Fibroblast of skin of scalp (primary cell): ENCODE data around the gene CD40.
"Not testable (repeated sequence)": the region's sequence is repeated elsewhere in the genome, so short reads cannot be mapped to it uniquely, and the experiment has no call there.

ENCODE experiments used
- DNase-seq: peaks from one replicate; pipeline ENCODE4 v3.0.0-alpha.2; 2013

Gene CD40

DNA sequence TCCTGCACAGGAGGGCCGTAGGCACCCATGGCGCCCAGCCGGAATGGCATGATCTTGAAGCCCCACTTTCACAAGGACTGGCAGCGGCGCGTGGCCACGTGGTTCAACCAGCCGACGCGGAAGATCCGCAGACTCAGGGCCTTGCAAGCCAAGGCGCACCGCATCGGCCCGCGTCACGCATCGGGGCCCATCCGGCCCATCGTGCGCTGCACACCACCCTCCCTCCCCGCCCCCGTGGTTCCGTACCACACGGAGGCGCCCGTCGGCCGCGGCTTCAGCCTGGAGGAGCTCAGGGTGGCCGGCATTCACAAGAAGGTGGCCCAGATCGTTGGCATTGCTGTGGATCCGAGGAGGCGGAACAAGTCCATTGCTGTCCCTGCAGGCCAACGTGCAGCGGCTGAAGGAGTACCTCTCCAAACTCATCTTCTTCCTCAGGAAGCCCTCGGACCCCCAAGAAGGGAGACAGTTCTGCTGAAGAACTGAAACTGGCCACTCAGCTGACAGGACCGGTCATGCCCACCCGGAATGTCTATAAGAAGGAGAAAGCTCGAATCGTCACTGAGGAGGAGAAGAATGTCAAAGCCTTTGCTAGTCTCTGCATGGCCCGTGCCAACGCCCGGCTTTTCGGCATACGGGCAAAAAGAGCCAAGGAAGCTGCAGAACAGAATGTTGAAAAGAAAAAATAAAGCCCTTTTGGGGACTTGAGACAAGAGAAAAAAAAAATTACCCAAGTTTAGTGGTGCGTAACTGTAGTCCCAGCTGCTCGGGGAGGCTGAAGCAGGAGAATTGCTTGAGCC is 18.4 kb upstream of the CD40 start:
- DNase-seq: no peak

DNA sequence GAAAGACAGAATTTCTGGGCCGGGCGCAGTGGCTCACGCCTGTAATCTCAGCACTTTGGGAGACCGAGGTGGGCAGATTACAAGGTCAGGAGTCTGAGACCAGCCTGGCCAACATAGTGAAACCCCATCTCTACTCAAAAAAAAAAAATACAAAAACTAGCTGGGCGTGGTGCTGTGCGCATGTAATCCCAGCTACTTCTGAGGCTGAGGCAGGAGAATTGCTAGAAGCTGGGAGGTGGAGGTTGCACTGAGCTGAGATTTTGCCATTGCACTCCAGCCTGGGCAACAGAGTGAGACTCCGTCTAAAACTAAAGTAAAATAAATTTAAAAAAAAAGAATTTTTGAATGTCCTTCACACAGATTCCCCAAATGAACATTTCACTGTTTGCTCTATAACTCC is 17.7 kb upstream of the CD40 start:
- DNase-seq: not testable (repeated sequence)

DNA sequence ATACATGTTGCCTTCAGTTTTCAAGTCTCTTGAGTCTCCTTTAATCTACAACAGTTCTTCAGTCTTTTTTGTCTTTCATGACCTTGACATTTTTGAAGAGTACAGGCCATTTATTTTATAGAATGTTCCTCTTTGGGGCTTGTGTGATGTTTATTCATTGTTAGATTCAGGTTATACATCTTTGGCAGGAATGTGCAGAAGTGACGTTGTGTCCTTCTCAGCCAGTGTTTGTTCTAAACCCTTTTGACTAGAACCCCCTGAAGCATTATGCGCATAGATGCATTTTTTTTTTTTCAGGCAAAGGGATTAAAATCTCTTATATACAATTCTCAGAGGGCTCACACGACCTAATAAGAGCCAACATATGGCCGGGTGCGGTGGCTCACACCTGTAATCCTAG is 17.1 kb upstream of the CD40 start:
- DNase-seq: no peak

DNA sequence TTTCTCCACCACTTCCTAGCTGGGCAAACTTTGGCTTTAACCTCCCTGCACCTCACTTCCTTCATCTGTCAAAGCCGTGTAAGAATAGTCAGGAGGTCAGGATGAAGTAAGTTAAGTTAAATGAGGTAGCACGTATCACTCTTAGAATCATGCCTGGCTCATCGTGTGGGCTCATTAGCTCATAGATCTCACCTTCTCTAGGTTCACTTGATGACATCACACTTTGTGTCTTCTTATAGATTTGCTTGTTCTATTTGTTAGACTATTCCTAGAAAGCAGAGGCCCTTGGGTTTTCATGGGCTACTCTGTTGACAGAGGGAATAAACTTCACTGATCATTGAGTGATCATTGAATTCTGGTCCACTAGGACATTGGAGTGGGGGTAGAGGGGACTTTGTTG is 16.2 kb upstream of the CD40 start:
- no peak for DNase-seq

DNA sequence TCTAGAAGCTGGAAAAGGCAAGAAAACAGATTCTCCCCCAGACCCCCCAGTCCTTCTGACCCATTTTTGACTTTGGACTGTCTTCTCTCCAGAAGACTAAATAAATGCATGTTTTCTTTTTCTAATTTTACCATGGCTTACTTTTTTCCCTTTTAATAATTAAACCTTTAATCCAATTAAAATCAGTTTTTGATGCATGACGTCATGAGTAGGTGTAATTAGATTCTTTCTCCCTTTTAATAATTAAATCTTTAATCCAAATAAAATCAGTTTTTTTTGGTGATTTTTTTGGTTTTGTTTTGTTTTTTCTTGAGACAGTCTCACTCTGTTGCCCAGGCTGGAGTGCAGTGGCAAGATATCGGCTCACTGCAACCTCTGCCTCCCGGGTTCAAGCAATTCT is 15.2 kb upstream of the CD40 start:
- DNase-seq: no peak

DNA sequence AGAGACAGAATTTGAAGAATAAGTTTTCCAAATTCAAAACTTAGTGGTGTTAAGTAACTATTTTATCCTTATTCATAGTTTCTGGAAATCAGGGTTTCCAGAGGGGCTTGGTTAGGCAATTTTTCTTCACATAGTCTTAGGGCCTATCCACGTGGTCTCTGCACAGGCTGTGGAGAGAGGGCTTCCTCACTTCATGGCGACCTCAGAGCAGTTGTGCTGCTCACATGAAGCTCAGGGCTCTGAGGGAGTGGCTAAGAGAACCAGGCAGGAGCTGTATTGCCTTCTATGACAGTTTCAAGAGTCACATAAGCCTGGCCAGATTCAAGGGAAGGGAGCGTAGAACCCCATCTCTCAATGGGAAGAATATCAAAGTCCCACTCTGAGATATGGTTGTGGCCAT is 13.9 kb upstream of the CD40 start:
- no peak for DNase-seq

DNA sequence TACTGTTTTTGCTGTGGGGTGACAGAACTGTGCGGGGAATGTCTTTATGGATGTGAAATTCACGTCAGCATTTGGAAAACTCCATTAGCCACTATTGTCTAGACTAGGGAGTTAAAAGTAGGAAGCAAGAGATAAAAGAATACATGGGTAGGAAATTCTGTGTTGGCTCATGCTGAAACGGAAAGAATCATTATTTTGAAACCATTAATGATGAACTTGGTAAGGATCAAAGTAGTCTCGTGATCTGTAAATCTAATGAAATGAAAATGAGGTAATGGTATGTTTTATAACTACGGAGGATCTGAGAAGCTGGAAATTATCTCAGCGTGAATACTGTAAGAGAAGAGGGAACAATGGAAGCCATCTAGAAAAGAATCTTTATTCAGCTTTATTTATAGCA is 11.1 kb upstream of the CD40 start:
- no peak for DNase-seq

DNA sequence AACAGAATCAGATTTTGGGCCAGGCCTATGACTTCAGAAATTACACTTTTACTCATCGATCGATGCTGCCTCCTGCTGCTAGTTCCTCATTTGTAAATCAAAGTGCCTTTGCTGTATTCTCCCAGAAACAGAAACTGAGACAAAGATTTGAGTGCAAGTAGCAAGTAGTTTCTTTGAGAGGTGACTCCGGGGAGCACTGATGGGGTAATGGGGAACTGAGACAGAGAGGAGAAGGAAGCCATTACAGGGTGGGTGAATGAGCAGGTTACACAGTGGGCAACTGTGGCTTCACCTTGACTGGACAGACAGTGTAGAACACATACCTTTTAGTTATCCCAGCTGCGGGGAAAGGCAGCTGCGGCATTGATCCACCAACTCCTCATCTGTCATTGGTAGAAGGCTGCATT is 9.7 kb upstream of the CD40 start:
- no peak for DNase-seq

DNA sequence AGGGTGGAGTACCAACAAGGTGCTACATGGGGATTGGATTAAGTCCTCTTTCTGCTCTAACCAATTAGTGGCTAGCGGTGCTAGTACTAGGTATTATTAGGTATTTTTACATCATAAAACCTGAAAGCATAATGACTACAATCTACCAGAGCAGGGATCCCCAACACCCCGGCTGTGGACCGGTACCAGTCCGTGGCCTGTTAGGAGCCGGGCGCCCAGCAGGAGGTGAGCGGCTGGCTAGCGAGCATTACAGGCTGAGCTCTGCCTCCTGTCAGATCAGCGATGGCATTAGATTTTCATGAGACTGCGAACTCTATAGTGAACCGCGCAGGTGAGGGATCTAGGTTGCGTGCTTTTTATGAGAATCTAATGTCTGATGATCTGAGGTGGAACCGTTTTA is 9.1 kb upstream of the CD40 start:
- DNase-seq: no peak

DNA sequence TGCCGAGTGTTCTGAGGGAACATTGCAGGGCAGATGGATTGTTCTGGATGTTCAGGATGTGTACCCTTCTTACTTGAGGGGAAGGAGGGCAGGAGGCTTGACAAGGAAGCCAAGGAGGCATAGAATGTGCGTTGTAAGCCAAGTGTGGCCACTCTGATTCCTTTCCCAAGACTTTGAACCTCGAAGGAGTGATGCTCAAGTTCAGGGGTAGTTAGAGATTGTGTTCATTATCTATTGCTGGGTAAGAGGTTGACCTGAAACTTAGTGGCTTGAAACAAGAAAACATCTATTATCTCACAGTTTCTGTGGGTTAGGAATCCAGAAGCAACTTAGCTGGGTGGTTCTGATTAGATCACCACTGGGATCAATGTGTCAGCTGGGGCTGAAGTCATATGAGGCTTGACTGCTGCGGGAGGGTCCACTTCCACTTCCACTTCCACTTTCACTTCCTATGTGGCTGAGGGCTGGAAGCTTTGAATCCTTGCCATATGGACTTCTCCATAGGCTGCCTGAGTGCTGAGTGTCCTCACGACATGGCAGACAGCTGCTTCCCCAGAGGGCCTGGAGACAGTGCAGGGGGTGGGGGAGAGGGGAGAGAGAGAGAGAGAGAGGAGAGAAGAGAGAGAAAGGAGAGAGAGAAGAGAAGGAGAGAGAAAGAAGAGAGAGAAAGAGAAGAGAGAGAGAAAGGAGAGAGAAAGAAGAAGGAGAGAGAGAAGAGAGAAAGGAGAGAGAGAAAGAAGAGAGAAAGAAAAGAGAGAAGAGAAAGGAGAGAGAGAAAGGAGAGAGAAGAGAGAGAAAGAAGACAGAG is 6.9 kb upstream of the CD40 start:
- DNase-seq: no peak

DNA sequence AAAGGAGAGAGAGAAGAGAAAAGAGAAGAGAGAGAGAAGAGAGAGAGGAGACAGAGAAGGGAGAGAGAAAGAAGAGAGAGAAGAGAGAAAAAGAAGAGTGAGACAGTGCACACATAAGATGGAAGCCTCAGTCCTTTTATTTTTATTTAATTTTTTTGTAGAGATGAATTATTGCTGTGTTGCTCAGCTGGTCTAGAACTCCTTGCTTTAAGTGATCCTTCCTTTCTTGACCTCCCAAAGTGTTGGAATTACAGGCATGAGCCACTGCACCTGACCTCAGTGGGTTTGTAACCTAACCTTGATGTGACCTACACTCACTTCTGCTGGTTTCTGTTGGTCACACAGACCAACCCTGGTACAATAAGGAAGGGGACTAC is 6.3 kb upstream of the CD40 start:
- no peak for DNase-seq

DNA sequence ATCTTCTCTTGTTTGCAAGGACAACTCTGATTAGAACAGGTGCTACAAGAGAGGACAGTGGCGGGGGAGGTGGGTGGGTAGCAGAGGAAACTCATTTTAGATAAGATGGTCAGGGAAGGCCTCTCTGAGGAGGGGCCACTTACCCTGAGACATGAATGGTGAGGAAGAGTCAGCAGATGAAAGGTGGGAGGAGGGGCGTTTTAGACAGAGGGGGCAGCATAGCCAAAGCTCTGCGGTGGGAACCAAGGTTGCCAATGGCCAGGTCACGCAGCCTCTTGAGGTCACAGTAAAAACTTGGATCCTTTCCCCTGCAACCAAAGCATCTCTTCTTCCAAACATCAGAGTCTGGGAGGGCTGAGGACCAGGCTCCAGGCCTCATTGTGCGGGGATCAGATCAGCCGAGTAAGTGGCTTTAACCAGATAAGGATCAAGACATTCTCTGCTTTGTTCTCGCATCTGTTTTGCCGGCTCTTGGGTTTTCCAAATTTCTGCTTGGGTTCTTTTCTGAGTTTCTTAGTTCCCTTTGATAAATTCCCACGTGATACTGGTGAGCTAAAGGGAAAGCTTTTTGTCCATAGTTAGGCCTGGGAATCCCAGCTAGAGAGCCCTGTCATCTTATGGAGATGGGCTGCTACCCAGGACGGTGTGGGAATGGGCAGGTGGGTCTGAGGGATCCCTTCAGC is 5.5 kb upstream of the CD40 start:
- DNase-seq: no peak

DNA sequence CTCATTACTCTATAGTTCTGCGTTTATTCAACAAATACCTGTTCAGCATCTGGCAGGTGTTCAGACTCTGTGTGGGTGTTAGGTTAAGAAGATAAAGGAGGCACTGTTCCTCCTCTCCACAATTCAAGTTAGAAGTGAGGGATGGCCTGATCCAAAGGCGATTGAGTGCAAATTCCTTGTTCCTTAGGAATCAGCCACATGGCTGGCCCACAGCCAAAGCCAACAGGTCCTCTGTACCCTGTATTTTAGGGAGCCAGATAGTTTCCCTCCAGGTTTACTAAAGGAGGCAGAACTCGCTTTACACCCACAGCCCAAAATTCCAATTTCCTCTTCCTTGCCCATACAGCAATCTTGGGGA is 5.0 kb upstream of the CD40 start:
- DNase-seq: no peak

DNA sequence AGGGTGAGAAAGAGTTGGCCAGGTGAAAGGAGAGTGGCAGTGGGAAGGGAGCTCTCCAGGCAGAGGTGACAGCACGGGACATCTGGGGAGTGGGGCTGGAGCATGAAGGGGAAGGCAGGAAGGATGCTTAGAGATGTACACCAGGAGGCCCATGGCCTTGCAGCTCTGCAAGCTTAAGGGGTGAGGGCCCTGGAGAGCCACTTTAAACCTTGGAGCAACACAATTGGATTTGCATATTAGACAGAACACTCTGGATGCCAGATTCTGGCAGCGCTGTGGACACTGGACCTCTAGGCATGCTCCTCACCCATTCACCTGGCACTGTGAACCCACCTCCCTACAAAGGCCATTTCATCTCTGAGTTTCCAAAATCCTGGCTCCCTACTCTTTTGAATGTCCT is 3.7 kb upstream of the CD40 start:
- DNase-seq: no peak

DNA sequence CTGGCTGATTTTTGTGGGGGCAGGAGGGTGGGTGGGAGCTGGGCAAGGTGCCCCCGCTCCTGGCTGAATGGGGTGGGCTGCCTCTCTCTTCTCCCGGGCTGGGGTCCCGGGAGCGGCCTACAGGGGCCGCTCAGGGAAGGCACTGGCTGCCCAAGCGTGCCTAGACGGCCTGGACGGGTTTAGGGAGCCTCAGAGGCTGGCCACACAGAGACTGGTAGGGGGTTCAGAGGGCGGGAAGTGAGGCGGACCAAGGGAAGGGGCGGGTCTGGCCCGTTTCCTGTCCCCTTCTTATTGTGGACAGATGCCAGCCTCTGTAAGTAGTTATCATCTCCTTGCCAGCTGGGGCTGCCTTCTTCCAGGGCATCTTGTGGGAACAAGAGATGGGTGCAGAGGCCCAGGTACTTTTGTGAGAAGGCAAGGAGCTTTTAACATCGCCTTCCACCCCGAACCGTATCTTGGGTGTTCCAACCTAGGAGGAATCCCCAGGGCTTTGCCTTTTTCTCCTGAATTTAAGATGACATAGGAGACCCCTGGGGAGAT is 437 bp downstream of the CD40 start:
- DNase-seq: peak; percentile 18

DNA sequence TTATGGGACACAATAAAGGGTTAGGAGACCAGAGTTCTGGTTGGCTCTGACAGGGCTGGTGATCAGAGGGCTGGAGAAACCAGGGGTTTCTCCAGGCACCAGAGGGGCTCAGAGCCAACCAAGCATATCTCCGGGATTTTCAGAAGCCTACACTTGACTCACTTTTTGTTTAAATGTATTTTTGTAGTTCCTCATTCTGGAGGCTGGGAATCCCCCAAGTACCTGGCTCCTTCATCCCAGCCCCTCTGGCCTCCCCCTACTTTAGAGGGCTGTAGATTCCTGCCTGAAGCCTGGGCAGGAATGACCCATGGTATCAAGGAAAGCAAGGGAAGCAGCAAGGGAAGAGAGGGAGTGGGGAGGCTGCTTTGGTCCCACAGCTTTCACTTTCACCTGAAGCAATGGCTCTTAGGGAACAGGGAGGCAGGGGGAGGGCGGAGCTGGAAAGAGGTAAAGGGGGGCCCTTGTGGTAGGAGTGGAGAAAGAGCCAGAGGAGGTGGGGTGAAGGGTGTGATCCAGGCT is 973 bp downstream of the CD40 start:
- no peak for DNase-seq

DNA sequence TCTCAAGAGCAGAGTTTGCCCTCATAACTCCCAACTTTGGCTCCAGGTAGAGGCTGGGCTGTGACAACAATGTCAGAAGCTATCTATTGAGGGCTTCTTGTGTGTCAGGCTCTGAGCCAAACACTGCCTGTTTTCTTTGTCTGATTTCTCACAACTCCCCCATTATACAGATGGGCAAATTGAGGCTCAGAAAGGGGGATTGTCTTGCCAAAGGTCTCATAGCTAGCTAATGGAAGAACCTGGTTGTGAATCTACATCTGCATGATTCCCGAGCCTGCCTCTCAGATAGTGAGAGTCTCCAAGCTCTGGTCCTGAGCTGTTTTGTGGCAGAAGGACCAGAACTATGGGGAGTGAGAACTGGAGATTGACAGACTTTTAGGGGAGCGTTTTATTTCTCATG is 1.4 kb downstream of the CD40 start:
- DNase-seq: no peak

DNA sequence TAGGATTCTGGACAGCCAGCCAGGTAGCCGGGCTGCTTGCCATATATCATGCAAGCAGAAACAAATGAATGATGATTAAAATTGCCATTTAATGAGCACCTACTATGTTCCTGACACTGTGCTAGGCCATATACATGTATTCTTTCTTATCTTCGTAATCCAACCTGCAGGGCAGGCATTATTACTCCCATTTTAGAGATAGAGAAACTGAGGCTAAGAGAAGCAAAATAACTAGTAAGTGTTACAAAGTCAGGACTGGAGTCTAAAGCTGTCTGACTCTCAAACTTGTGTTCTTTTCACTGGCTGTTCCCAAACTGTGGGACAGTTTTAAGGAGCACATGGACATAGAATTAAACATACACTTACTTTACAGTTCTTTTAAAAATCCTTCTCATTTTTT is 2.0 kb downstream of the CD40 start:
- no peak for DNase-seq

DNA sequence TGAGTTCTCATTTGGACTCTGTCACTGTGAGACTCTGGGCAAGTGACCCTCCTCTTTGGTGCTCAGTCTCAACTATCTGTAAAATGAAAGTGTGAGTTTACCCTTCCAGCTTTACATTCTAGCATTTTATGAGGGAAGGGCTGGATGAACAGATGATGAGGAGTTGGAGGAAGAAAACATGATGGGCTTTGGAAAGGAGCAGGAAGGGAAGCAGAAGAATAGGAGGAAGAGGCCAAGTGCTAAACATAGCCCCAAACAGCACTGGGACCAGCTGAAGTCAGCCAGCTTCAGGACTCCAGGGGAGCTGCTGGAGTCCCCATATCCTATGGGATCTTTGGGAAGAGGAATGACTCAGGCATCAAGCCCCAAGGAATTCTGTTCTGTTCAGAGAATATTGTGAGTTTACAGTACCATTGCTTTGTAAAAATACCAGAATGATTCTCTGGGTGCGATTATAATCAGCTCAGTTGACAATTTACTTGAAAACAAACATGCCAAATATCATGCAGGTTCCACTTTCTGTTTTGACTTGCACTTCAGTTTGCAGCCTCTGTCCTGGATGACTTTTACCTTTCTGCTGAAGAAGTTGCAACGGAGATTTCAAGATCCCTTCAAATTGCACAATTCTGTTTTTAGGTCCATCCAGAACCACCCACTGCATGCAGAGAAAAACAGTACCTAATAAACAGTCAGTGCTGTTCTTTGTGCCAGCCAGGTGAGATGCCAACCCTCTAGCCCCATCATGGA is 3.2 kb downstream of the CD40 start:
- DNase-seq: peak; percentile 23

DNA sequence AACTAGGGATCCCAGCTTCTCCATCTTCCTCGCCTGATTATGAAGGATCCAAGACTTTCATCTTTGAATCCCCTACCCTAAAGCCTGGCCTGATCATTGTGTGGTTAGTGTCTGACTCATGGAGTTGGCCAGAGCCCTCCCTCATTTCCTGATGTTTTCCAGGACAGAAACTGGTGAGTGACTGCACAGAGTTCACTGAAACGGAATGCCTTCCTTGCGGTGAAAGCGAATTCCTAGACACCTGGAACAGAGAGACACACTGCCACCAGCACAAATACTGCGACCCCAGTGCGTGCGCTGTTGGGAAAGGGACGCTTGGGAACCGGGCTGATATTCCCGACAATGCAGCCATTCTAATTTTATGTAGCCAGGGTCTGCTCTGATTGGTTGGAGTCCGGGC is 4.0 kb downstream of the CD40 start:
- DNase-seq: peak; percentile 32

DNA sequence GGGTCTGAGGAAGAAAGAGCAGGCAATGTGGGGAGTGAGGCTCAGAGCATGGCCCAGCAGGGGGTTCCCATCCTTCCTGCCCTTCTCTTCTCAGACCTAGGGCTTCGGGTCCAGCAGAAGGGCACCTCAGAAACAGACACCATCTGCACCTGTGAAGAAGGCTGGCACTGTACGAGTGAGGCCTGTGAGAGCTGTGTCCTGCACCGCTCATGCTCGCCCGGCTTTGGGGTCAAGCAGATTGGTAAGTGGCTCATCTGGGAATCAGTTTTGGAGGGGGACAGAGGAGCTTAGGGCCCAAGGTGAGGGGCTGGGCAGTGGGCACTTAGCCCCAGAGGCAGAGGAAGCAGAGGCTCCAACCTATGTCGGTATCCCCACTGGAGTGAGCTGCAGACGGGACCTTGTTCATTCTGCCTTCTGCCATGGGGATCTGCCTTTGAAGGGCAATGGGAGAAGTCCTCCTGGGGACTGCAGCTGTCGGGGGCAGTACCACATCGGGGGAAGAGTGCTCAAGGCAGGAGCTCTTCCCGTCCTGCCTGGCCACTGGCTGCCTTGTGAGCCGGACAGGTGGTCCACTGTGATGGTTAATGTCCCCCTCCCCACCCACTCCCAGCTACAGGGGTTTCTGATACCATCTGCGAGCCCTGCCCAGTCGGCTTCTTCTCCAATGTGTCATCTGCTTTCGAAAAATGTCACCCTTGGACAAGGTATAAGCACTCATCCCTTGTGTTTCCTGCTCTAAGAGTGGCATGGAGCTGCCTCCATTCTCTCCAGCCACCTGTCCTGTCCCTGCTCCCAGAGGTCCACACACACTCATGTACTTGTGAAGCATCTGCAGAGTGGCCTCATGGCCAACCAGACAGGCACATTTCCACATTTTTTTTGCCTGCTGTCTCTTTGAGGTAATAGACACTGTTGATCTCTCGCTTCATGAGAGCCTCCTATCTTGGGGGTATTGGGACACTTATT is 4.7 kb downstream of the CD40 start:
- no peak for DNase-seq
